WTC11 (cell line): ENCODE data around the gene TMA7. TPM values are rescaled to one million over a fixed set of nuclear protein-coding genes. Genes with fewer than 3 reads are reported as not detected.

Experiments used
- ATAC-seq: fragments of 200-7000 bp; cut with Tn5 transposase; 2 replicates; pipeline ENCODE4 v1.10.0; 2021; ENCODE audit warnings: mild to moderate bottlenecking, moderate library complexity
- CTCF ChIA-PET: fragments of 300-600 bp; sonication (Branson Sonifier 250); formaldehyde crosslinking; loops from one replicate; lab custom pipeline; 2021; ENCODE audit warnings: antibody characterized with exemption; lab: Charles Lee
- POLR2A ChIA-PET: fragments of 350-600 bp; sonication (Branson Sonifier 250); formaldehyde crosslinking; loops from one replicate; lab custom pipeline; 2021; ENCODE audit warnings: antibody characterized with exemption; lab: Charles Lee
- DNase-seq: peaks from one replicate; pipeline ENCODE4 v3.0.0; 2021; ENCODE audit warnings: low spot score
- H3K27ac Mint-ChIP-seq: 2 replicates; pipeline ENCODE4 v1.8.0; 2021; ENCODE audit warnings: mixed read lengths
- H3K27me3 Mint-ChIP-seq: 2 replicates; pipeline ENCODE4 v1.8.0; 2021; ENCODE audit warnings: low read depth, mild to moderate bottlenecking, moderate library complexity, mixed read lengths
- H3K36me3 Mint-ChIP-seq: 2 replicates; pipeline ENCODE4 v1.8.0; 2021; ENCODE audit warnings: mixed read lengths
- H3K4me1 Mint-ChIP-seq: 2 replicates; pipeline ENCODE4 v1.8.0; 2022; ENCODE audit warnings: mixed read lengths
- H3K4me3 Mint-ChIP-seq: 2 replicates; pipeline ENCODE4 v1.8.0; 2021; ENCODE audit warnings: mild to moderate bottlenecking, moderate library complexity, mixed read lengths
- H3K9me3 Mint-ChIP-seq: 2 replicates; pipeline ENCODE4 v1.8.0; 2021; ENCODE audit warnings: mixed read lengths
- ATF1 ChIP-seq: sonication (generic); formaldehyde crosslinking; IDR thresholded peaks from 2 replicates; pipeline ENCODE4 v1.8.1; 2023; ENCODE audit warnings: mild to moderate bottlenecking, moderate library complexity, missing genetic modification reagents
- CBFB ChIP-seq: sonication (generic); formaldehyde crosslinking; IDR thresholded peaks from 2 replicates; pipeline ENCODE4 v1.8.1; 2022; ENCODE audit warnings: mild to moderate bottlenecking, low read depth, missing genetic modification reagents
- ESRRA ChIP-seq: sonication (generic); formaldehyde crosslinking; IDR thresholded peaks from 2 replicates; pipeline ENCODE4 v1.8.1; 2022; ENCODE audit warnings: mild to moderate bottlenecking, missing genetic modification reagents, borderline replicate concordance
- ETV6 ChIP-seq: sonication (generic); formaldehyde crosslinking; IDR thresholded peaks from 2 replicates; pipeline ENCODE4 v1.8.1; 2022; ENCODE audit warnings: mild to moderate bottlenecking, missing genetic modification reagents
- FOXJ3 ChIP-seq: sonication (generic); formaldehyde crosslinking; IDR thresholded peaks from 2 replicates; pipeline ENCODE4 v1.9.0; 2021; ENCODE audit warnings: missing genetic modification reagents, mild to moderate bottlenecking, borderline replicate concordance
- FOXK1 ChIP-seq: sonication (generic); formaldehyde crosslinking; IDR thresholded peaks from 2 replicates; pipeline ENCODE4 v1.8.0; 2022; ENCODE audit warnings: mild to moderate bottlenecking, moderate library complexity, missing genetic modification reagents
- GTF2I ChIP-seq: fragments of 250-450 bp; sonication (Bioruptor Pico); conservative IDR thresholded peaks from 2 replicates; pipeline ENCODE4 v1.4.0; 2021; ENCODE audit warnings: mild to moderate bottlenecking
- IRF1 ChIP-seq: sonication (generic); formaldehyde crosslinking; IDR thresholded peaks from 2 replicates; pipeline ENCODE4 v1.8.0; 2023; ENCODE audit warnings: missing genetic modification reagents
- NFE2L1 ChIP-seq: sonication (generic); formaldehyde crosslinking; IDR thresholded peaks from 2 replicates; pipeline ENCODE4 v1.8.1; 2023; ENCODE audit warnings: missing genetic modification reagents
- OVOL2 ChIP-seq: fragments of 250-450 bp; sonication (Bioruptor Pico); IDR thresholded peaks from 2 replicates; pipeline ENCODE4 v1.9.0; 2021; ENCODE audit warnings: mild to moderate bottlenecking, borderline replicate concordance
- PRDM15 ChIP-seq: sonication (generic); formaldehyde crosslinking; IDR thresholded peaks from 2 replicates; pipeline ENCODE4 v1.8.0; 2022; ENCODE audit warnings: missing genetic modification reagents
- PRRX2 ChIP-seq: fragments of 250-450 bp; sonication (Bioruptor Pico); IDR thresholded peaks from 2 replicates; pipeline ENCODE4 v1.8.0; 2021; ENCODE audit warnings: mild to moderate bottlenecking
- STAT6 ChIP-seq: sonication (generic); formaldehyde crosslinking; conservative IDR thresholded peaks from 2 replicates; pipeline ENCODE4 v1.8.1; 2023; ENCODE audit warnings: mild to moderate bottlenecking, low read depth, missing genetic modification reagents, moderate library complexity
- TEAD1 ChIP-seq: sonication (generic); formaldehyde crosslinking; IDR thresholded peaks from 2 replicates; pipeline ENCODE4 v1.8.0; 2022; ENCODE audit warnings: mild to moderate bottlenecking, missing genetic modification reagents
- ZNF219 ChIP-seq: sonication (generic); formaldehyde crosslinking; IDR thresholded peaks from 2 replicates; pipeline ENCODE4 v1.8.0; 2023; ENCODE audit warnings: missing genetic modification reagents, mild to moderate bottlenecking, borderline replicate concordance
- ZNF317 ChIP-seq: sonication (generic); formaldehyde crosslinking; IDR thresholded peaks from 2 replicates; pipeline ENCODE4 v1.8.1; 2023; ENCODE audit warnings: low read depth, mild to moderate bottlenecking, moderate library complexity, missing genetic modification reagents, borderline replicate concordance
- ZNF396 ChIP-seq: fragments of 250-450 bp; sonication (Bioruptor Pico); IDR thresholded peaks from 2 replicates; pipeline ENCODE4 v1.8.0; 2021; ENCODE audit warnings: mild to moderate bottlenecking, moderate library complexity, borderline replicate concordance
- ZNF423 ChIP-seq: fragments of 250-450 bp; sonication (Bioruptor Pico); IDR thresholded peaks from 2 replicates; pipeline ENCODE4 v2.1.2; 2022; ENCODE audit warnings: mild to moderate bottlenecking, moderate library complexity
- ZNF425 ChIP-seq: fragments of 250-450 bp; sonication (Bioruptor Pico); conservative IDR thresholded peaks from 2 replicates; pipeline ENCODE4 v1.9.0; 2021; ENCODE audit warnings: mild to moderate bottlenecking
- total RNA-seq: library from RNA; stranded (reverse); gene quantifications from 3 replicates; pipeline ENCODE4 v1.2.3, GENCODE V29; 2021

TMA7 gene
- total RNA-seq, 1 experiment from 2014 or later = 318 TPM

- no peak for TF ChIP-seq STAT6
- no peak for TF ChIP-seq ZNF317 (CRISPR knock-in tag)
- TF ChIP-seq, all 79 proteins: peak for 0
These were observed 34.1 kb upstream of the TMA7 start (continued) for GRCh38 chr3:48405971-48406370.

- ATAC-seq = no peak
- POLR2A ChIA-PET = no interaction called here
- no peaks in the 10 kb centered on the region for H3K4me1 Mint-ChIP-seq
- TF ChIP-seq ZNF317 (CRISPR knock-in tag) (no peak), IRF1 (CRISPR knock-in tag) (no peak), TEAD1 (no peak), ETV6 (CRISPR knock-in tag) (no peak), ZNF425 (no peak)
- TF ChIP-seq, all 79 proteins: peak for 0
- H3K27me3 Mint-ChIP-seq = no peaks in the 10 kb centered on the region
- CTCF ChIA-PET = interaction anchor here (0.6 to 3.9 kb wide), 4 partner anchors 29 to 573 kb away, joined by 3 to 49 read pairs (median 5); partner anchors contain the start of gene SLC26A6
- peaks cover 74% of the 10 kb centered on the region for H3K36me3 Mint-ChIP-seq
- no peak overlapping the region for H3K27ac Mint-ChIP-seq
- no peak overlapping the region for H3K4me3 Mint-ChIP-seq
- DNase-seq = no peak
- no peaks in the 10 kb centered on the region for H3K9me3 Mint-ChIP-seq
These were observed 33.3 kb upstream of the TMA7 start for GRCh38 chr3:48406443-48407431.

- ATAC-seq (no peak), DNase-seq (no peak)
- POLR2A ChIA-PET = interaction anchor here (1.4 kb wide), 1 partner anchor 24 kb away, joined by 5 read pairs; no protein-coding TSS in a partner anchor
- Mint-ChIP-seq H3K27me3 (no peaks in the 10 kb centered on the region), H3K27ac (no peak overlapping the region), H3K4me3 (no peak overlapping the region), H3K36me3 (peaks cover 74% of the 10 kb centered on the region), H3K4me1 (no peaks in the 10 kb centered on the region), H3K9me3 (no peaks in the 10 kb centered on the region)
- CTCF ChIA-PET = interaction anchor here (0.6 to 3.9 kb wide), 9 partner anchors 9 to 574 kb away, joined by 3 to 49 read pairs (median 5); partner anchors contain the start of genes CCDC51, PLXNB1, SLC26A6 and TMA7
- no peak for TF ChIP-seq ZNF423 (CRISPR knock-in tag)
- no peak for TF ChIP-seq ZNF396
- no peak for TF ChIP-seq NFE2L1
- no peak for TF ChIP-seq CBFB (CRISPR knock-in tag)
- no peak for TF ChIP-seq PRRX2 (CRISPR knock-in tag)
These were observed 32.4 kb upstream of the TMA7 start for GRCh38 chr3:48407542-48408099.

GRCh38 chr3:48408823-48409281 lies 31.2 kb upstream of the TMA7 start:
- H3K4me1 Mint-ChIP-seq = no peaks in the 10 kb centered on the region
- ATAC-seq (peak; percentile 46), DNase-seq (peak; percentile 32)
- no peaks in the 10 kb centered on the region for H3K27me3 Mint-ChIP-seq
- peaks cover 74% of the 10 kb centered on the region for H3K36me3 Mint-ChIP-seq
- H3K27ac Mint-ChIP-seq = no peak overlapping the region
- ChIA-PET POLR2A (interaction anchor here (1.4 kb wide), 1 partner anchor 23 kb away, joined by 5 read pairs; no protein-coding TSS in a partner anchor), CTCF (interaction anchor here (1.0 to 3.9 kb wide), 7 partner anchors 8 to 130 kb away, joined by 3 to 49 read pairs (median 3); partner anchors contain the start of genes CCDC51, PLXNB1 and TMA7)
- H3K4me3 Mint-ChIP-seq = no peak overlapping the region
- TF ChIP-seq PRDM15 (CRISPR knock-in tag) (no peak), GTF2I (CRISPR knock-in tag) (no peak), OVOL2 (CRISPR knock-in tag) (no peak), FOXK1 (CRISPR knock-in tag) (no peak), ESRRA (CRISPR knock-in tag) (no peak), ZNF396 (no peak), ZNF219 (CRISPR knock-in tag) (no peak), FOXJ3 (CRISPR knock-in tag) (no peak), ATF1 (CRISPR knock-in tag) (no peak)
- H3K9me3 Mint-ChIP-seq = no peaks in the 10 kb centered on the region
